ENCODE results near the gene VKORC1L1. TPM values are rescaled to one million over a fixed set of nuclear protein-coding genes. Genes with fewer than 3 reads are reported as not detected.

Gene VKORC1L1
- total RNA-seq, 1 experiment from 2014 or later, result 30.9 TPM

Other genes with a start within 250 kb of the VKORC1L1 start
- gene GUSB, start 109.1 kb downstream of the VKORC1L1 start, total RNA-seq (2021; ENCODE audit: unreplicated experiment), result 31.5 TPM
- gene ASL, start 202.7 kb downstream of the VKORC1L1 start, total RNA-seq (2021; ENCODE audit: unreplicated experiment), result 46.9 TPM
- 28.4 TPM for gene CRCP, start 241.8 kb downstream of the VKORC1L1 start, total RNA-seq (2021; ENCODE audit: unreplicated experiment)

All from HCT116 (cell line).